H1 (cell line): ENCODE data around the gene NHSL2. TPM values are rescaled to one million over a fixed set of nuclear protein-coding genes. Genes with fewer than 3 reads are reported as not detected.
"Not testable (repeated sequence)": the region's sequence is repeated elsewhere in the genome, so short reads cannot be mapped to it uniquely, and the experiment has no call there.

Experiments
- CTCF ChIA-PET: fragments of 300-600 bp; sonication (Branson Sonifier 250); formaldehyde crosslinking; loops from one replicate; lab custom pipeline; 2021; ENCODE audit not compliant: partially characterized antibody; lab: Charles Lee
- POLR2A ChIA-PET: fragments of 300-600 bp; sonication (Branson Sonifier 250); formaldehyde crosslinking; loops from one replicate; lab custom pipeline; 2021; ENCODE audit warnings: inconsistent platforms; ENCODE audit not compliant: partially characterized antibody; lab: Charles Lee
- DNase-seq, 2 experiments: peaks; one replicate each; pipeline versions ENCODE4 v3.0.0 to v3.0.0-alpha.2; 2010 to 2022; ENCODE audit warnings: low spot score in 2 of 2, low read depth in 1 of 2, mixed read lengths in 1 of 2
- FAIRE-seq: peaks from 2 replicates; lab custom pipeline; 2011; peaks lifted over from hg19 to GRCh38; lab: Jason Lieb, UNC
- H2AFZ ChIP-seq: 2 replicates; pipeline ENCODE4 v1.8.1; 2012; ENCODE audit warnings: low read length, inconsistent platforms
- H2AK5ac ChIP-seq: 2 replicates; pipeline ENCODE4 v1.6.1; 2013; ENCODE audit warnings: low read depth, low read length
- H2BK120ac ChIP-seq: replicated peaks from 2 replicates; pipeline ENCODE3; 2013; ENCODE audit warnings: low read depth, low read length, inconsistent platforms
- H2BK12ac ChIP-seq: 2 replicates; pipeline ENCODE4 v1.6.1; 2013; ENCODE audit warnings: low read depth, low read length
- H2BK15ac ChIP-seq: 2 replicates; pipeline ENCODE4 v1.6.1; 2013; ENCODE audit warnings: low read length
- H2BK20ac ChIP-seq: 2 replicates; pipeline ENCODE4 v1.6.1; 2013; ENCODE audit warnings: low read length
- H2BK5ac ChIP-seq: 2 replicates; pipeline ENCODE4 v1.6.1; 2013; ENCODE audit warnings: low read depth, low read length
- H3K14ac ChIP-seq: 2 replicates; pipeline ENCODE4 v1.6.1; 2013; ENCODE audit warnings: inconsistent platforms; ENCODE audit not compliant: insufficient read length
- H3K18ac ChIP-seq: 2 replicates; pipeline ENCODE4 v1.6.1; 2013; ENCODE audit warnings: low read length; ENCODE audit errors: extremely low read depth
- H3K23ac ChIP-seq: 2 replicates; pipeline ENCODE4 v1.6.1; 2013; ENCODE audit warnings: inconsistent platforms; ENCODE audit not compliant: insufficient read length
- H3K23me2 ChIP-seq: 2 replicates; pipeline ENCODE4 v1.6.1; 2013; ENCODE audit warnings: low read depth, low read length
- H3K27ac ChIP-seq: 2 replicates; pipeline ENCODE4 v1.6.1; 2011; ENCODE audit warnings: low read depth, low read length, inconsistent platforms
- H3K27me3 ChIP-seq, 4 experiments: replicated peaks in 1 of 4; 1 replicate in 1 of 4; 2 replicates in 3 of 4; pipeline versions ENCODE4 v1.6.1 to v1.8.1; 2011 to 2013; ENCODE audit warnings: low read length in 3 of 4, mild to moderate bottlenecking in 3 of 4, inconsistent platforms in 2 of 4, mixed read lengths in 2 of 4, moderate library complexity in 1 of 4; ENCODE audit not compliant: control insufficient read depth in 3 of 4, insufficient read depth in 3 of 4; ENCODE audit errors: extremely low read depth in 1 of 4
- H3K36me3 ChIP-seq, 4 experiments: 2 replicates each; pipeline versions ENCODE4 v1.6.1 to v1.8.1; 2011 to 2013; ENCODE audit warnings: mild to moderate bottlenecking in 4 of 4, low read length in 3 of 4, moderate library complexity in 2 of 4, control low read depth in 1 of 4, inconsistent platforms in 1 of 4; ENCODE audit not compliant: insufficient read depth in 4 of 4, control insufficient read depth in 2 of 4
- H3K4ac ChIP-seq: replicated peaks from 2 replicates; pipeline ENCODE3; 2013; ENCODE audit warnings: low read length, low read depth, mixed read lengths, inconsistent platforms; ENCODE audit not compliant: insufficient read length
- H3K4me1 ChIP-seq, 4 experiments: replicated peaks in 1 of 4; 1 replicate in 1 of 4; 2 replicates in 3 of 4; pipeline versions ENCODE4 v1.6.1 to v1.8.1; 2011 to 2013; ENCODE audit warnings: low read length in 3 of 4, inconsistent platforms in 2 of 4, mixed read lengths in 1 of 4; ENCODE audit not compliant: insufficient read depth in 4 of 4, control insufficient read depth in 3 of 4
- H3K4me2 ChIP-seq, 2 experiments: 2 replicates each; pipeline versions ENCODE4 v1.6.1 to v1.8.1; 2011 to 2013; ENCODE audit warnings: low read depth in 2 of 2, low read length in 2 of 2, control low read depth in 1 of 2, inconsistent platforms in 1 of 2, mild to moderate bottlenecking in 1 of 2; ENCODE audit not compliant: insufficient read depth in 1 of 2
- H3K4me3 ChIP-seq, 4 experiments: fragments of 200-600, 300-600 bp in 1 of 4; sonication (generic), shearing (Covaris generic), sonication (Bioruptor Twin) in 1 of 4; 2 replicates each; pipeline versions ENCODE4 v1.5.1 to v1.8.1; 2011 to 2016; ENCODE audit warnings: low read length in 4 of 4, low read depth in 3 of 4, control low read depth in 2 of 4, inconsistent platforms in 2 of 4, mild to moderate bottlenecking in 2 of 4, mixed read lengths in 1 of 4, moderate library complexity in 1 of 4; ENCODE audit not compliant: insufficient read depth in 2 of 4; ENCODE audit errors: extremely low read depth in 1 of 4
- H3K56ac ChIP-seq: replicated peaks from 2 replicates; pipeline ENCODE3; 2013; ENCODE audit warnings: low read depth, mild to moderate bottlenecking, mixed read lengths, low read length, inconsistent platforms; ENCODE audit not compliant: insufficient read length
- H3K79me1 ChIP-seq: 2 replicates; pipeline ENCODE4 v1.6.1; 2013; ENCODE audit warnings: low read depth, low read length, control low read depth
- H3K79me2 ChIP-seq, 2 experiments: 2 replicates each; pipeline versions ENCODE4 v1.6.1 to v1.8.1; 2012 to 2013; ENCODE audit warnings: low read length in 2 of 2, mild to moderate bottlenecking in 2 of 2, inconsistent platforms in 1 of 2; ENCODE audit not compliant: insufficient read depth in 2 of 2, control insufficient read depth in 1 of 2
- H3K9ac ChIP-seq, 4 experiments: replicated peaks in 1 of 4; 1 replicate in 1 of 4; 2 replicates in 3 of 4; pipeline versions ENCODE4 v1.6.1 to v1.8.1; 2011 to 2013; ENCODE audit warnings: low read depth in 3 of 4, low read length in 3 of 4, control low read depth in 2 of 4, mild to moderate bottlenecking in 2 of 4, moderate library complexity in 2 of 4, inconsistent platforms in 1 of 4; ENCODE audit errors: extremely low read depth in 1 of 4
- H3K9me3 ChIP-seq, 2 experiments: 2 replicates each; pipeline versions ENCODE4 v1.6.1 to v1.8.1; 2012 to 2013; ENCODE audit warnings: mild to moderate bottlenecking in 2 of 2, moderate library complexity in 2 of 2, control low read depth in 1 of 2, inconsistent platforms in 1 of 2, low read depth in 1 of 2, low read length in 1 of 2, mixed read lengths in 1 of 2; ENCODE audit not compliant: insufficient read depth in 2 of 2
- H4K20me1 ChIP-seq, 2 experiments: replicated peaks in 1 of 2; 2 replicates each; pipeline versions ENCODE3 to v1.8.1; 2011 to 2013; ENCODE audit warnings: inconsistent platforms in 2 of 2, low read length in 2 of 2, mild to moderate bottlenecking in 1 of 2; ENCODE audit not compliant: insufficient read depth in 2 of 2, control insufficient read depth in 1 of 2
- H4K5ac ChIP-seq: 2 replicates; pipeline ENCODE4 v1.6.1; 2013; ENCODE audit warnings: low read length, low read depth, mixed read lengths, inconsistent platforms; ENCODE audit not compliant: insufficient read length
- H4K8ac ChIP-seq: 2 replicates; pipeline ENCODE4 v1.8.0; 2013; ENCODE audit warnings: mild to moderate bottlenecking, moderate library complexity, low read length, inconsistent platforms; ENCODE audit not compliant: insufficient read depth; ENCODE audit errors: extremely low read depth
- H4K91ac ChIP-seq: replicated peaks from 2 replicates; pipeline ENCODE3; 2013; ENCODE audit warnings: low read length, mixed read lengths, inconsistent platforms; ENCODE audit not compliant: insufficient read length
- WGBS, 2 experiments: shearing (Covaris generic) in 1 of 2; methylation state at CpG; one replicate each; pipeline versions ENCODE4 v1.1.6 to v1.1.7; 2013 to 2015; ENCODE audit warnings: low lambda C conversion rate in 2 of 2, mixed read lengths in 2 of 2, inconsistent platforms in 1 of 2, low coverage in 1 of 2, missing lambda C conversion rate in 1 of 2; ENCODE audit not compliant: insufficient replicate concordance in 2 of 2, insufficient coverage in 1 of 2, insufficient read length in 1 of 2; ENCODE audit errors: extremely low coverage in 1 of 2, missing lambda C conversion rate in 1 of 2; 5-methylcytosine and 5-hydroxymethylcytosine counted together
- polyA plus RNA-seq, 7 experiments: library from polyadenylated mRNA; depleted of rRNA in 3 of 7; stranded (reverse) in 5 of 7; unstranded in 2 of 7; fragments of >200 nt in 5 of 7; fragments of 200-250 nt in 2 of 7; gene quantifications; 1 replicate in 5 of 7; 2 replicates in 1 of 7; 4 replicates in 1 of 7; pipeline versions ENCODE4 v1.2.1 to v1.2.3, GENCODE V29; 2011 to 2013; ENCODE audit warnings: missing spikeins in 2 of 7, mixed read lengths in 2 of 7
- total RNA-seq: library from RNA; stranded (reverse); fragmentation: NEBNext Ultra II Directional; extraction: Animal tissue kit (Norgen Biotek cat#: 25700); gene quantifications from 2 replicates; pipeline ENCODE4 v1.2.1, GENCODE V29; 2021

The NHSL2 gene
- total and polyA plus RNA-seq, 2 of the 8 experiments (the other 6 are each of a cell fraction or from before 2014, with no cell fraction given), result 3.7 to 7.2 TPM

- H3K9me3 ChIP-seq, H3K79me1 ChIP-seq, FAIRE-seq, H3K27ac ChIP-seq, H3K14ac ChIP-seq, H3K56ac ChIP-seq, H3K23ac ChIP-seq, H3K18ac ChIP-seq, H4K20me1 ChIP-seq, H2AK5ac ChIP-seq, H3K4me1 ChIP-seq, H2BK12ac ChIP-seq, H3K79me2 ChIP-seq, H3K27me3 ChIP-seq, H2BK120ac ChIP-seq, CTCF ChIA-PET, H4K91ac ChIP-seq, H3K4me3 ChIP-seq, H2BK15ac ChIP-seq, POLR2A ChIA-PET, H4K8ac ChIP-seq, H2BK20ac ChIP-seq, H3K9ac ChIP-seq, H2AFZ ChIP-seq, H3K23me2 ChIP-seq, H4K5ac ChIP-seq, H3K36me3 ChIP-seq, H3K4ac ChIP-seq, DNase-seq, H3K4me2 ChIP-seq, H2BK5ac ChIP-seq: not testable (repeated sequence)
- WGBS, 2 experiments, result no CpG with 5 or more reads among the region's 5 CpGs
Measured at GRCh38 chrX:72176289-72176688, 265.6 kb downstream of the NHSL2 start.
